Mesenchymal stem cell (in vitro differentiated cells and primary cell): ENCODE data around the gene ZNG1A.
A peak's percentile ranks its signal among the peaks of the same experiment; 100 is the strongest.
"Not testable (repeated sequence)": the region's sequence is repeated elsewhere in the genome, so short reads cannot be mapped to it uniquely, and the experiment has no call there.

Experiments
- DNase-seq: peaks from one replicate; pipeline ENCODE4 v3.0.0-alpha.2; 2013
- H2AFZ ChIP-seq: one replicate; pipeline ENCODE4 v1.6.1; 2013; ENCODE audit warnings: low read depth, mild to moderate bottlenecking, control low read depth, inconsistent platforms, low read length, moderate library complexity
- H2AK5ac ChIP-seq: 2 replicates; pipeline ENCODE4 v1.6.1; 2013; ENCODE audit warnings: low read length, moderate library complexity, mild to moderate bottlenecking, inconsistent platforms; ENCODE audit not compliant: severe bottlenecking
- H2BK120ac ChIP-seq: one replicate; pipeline ENCODE4 v1.6.1; 2013; ENCODE audit warnings: low read depth, mild to moderate bottlenecking, inconsistent platforms, low read length, moderate library complexity
- H2BK12ac ChIP-seq, 2 experiments: one replicate each; pipeline ENCODE4 v1.6.1; 2013; ENCODE audit warnings: inconsistent platforms in 2 of 2, low read length in 2 of 2, mild to moderate bottlenecking in 2 of 2, moderate library complexity in 2 of 2, control low read depth in 1 of 2
- H2BK15ac ChIP-seq: one replicate; pipeline ENCODE4 v1.6.1; 2013; ENCODE audit warnings: mild to moderate bottlenecking, low read depth, inconsistent platforms; ENCODE audit not compliant: poor library complexity, severe bottlenecking
- H2BK5ac ChIP-seq: 2 replicates; pipeline ENCODE4 v1.6.1; 2013; ENCODE audit warnings: low read depth, mild to moderate bottlenecking, low read length, control low read depth, inconsistent platforms; ENCODE audit not compliant: poor library complexity, severe bottlenecking
- H3K14ac ChIP-seq, 2 experiments: one replicate each; pipeline ENCODE4 v1.6.1; 2013; ENCODE audit warnings: inconsistent platforms in 2 of 2, low read length in 2 of 2, control low read depth in 1 of 2, mild to moderate bottlenecking in 1 of 2, moderate library complexity in 1 of 2
- H3K18ac ChIP-seq, 2 experiments: one replicate each; pipeline ENCODE4 v1.6.1; 2013; ENCODE audit warnings: inconsistent platforms in 2 of 2, low read length in 2 of 2, control low read depth in 1 of 2, low read depth in 1 of 2, mild to moderate bottlenecking in 1 of 2
- H3K23ac ChIP-seq, 2 experiments: one replicate each; pipeline ENCODE4 v1.6.1; 2013; ENCODE audit warnings: inconsistent platforms in 2 of 2, low read length in 2 of 2, mild to moderate bottlenecking in 2 of 2, moderate library complexity in 2 of 2, control low read depth in 1 of 2
- H3K27ac ChIP-seq: 2 replicates; pipeline ENCODE4 v1.5.1; 2013; ENCODE audit warnings: mild to moderate bottlenecking, moderate library complexity, low read length, control low read depth, inconsistent platforms; ENCODE audit not compliant: poor library complexity, severe bottlenecking
- H3K27me3 ChIP-seq, 2 experiments: 2 replicates each; pipeline versions ENCODE4 v1.6.1 to v1.7.0; 2013; ENCODE audit warnings: low read length in 2 of 2, mild to moderate bottlenecking in 2 of 2, moderate library complexity in 2 of 2, control low read depth in 1 of 2, inconsistent platforms in 1 of 2; ENCODE audit not compliant: control insufficient read depth in 1 of 2, insufficient read depth in 1 of 2
- H3K36me3 ChIP-seq, 2 experiments: 2 replicates each; pipeline versions ENCODE4 v1.6.1 to v1.7.0; 2013; ENCODE audit warnings: low read length in 2 of 2, control low read depth in 1 of 2, inconsistent platforms in 1 of 2, low read depth in 1 of 2, mild to moderate bottlenecking in 1 of 2; ENCODE audit not compliant: insufficient read depth in 2 of 2, control insufficient read depth in 1 of 2
- H3K4ac ChIP-seq, 2 experiments: one replicate each; pipeline ENCODE4 v1.6.1; 2013; ENCODE audit warnings: inconsistent platforms in 2 of 2, low read length in 2 of 2, mild to moderate bottlenecking in 2 of 2, moderate library complexity in 2 of 2, control low read depth in 1 of 2, low read depth in 1 of 2
- H3K4me1 ChIP-seq: 2 replicates; pipeline ENCODE4 v1.6.1; 2013; ENCODE audit warnings: low read depth, low read length, control low read depth; ENCODE audit not compliant: control insufficient read depth, insufficient read depth
- H3K4me2 ChIP-seq: 2 replicates; pipeline ENCODE4 v1.6.1; 2013; ENCODE audit warnings: low read length, mild to moderate bottlenecking, inconsistent platforms; ENCODE audit not compliant: poor library complexity, severe bottlenecking
- H3K4me3 ChIP-seq, 2 experiments: 2 replicates each; pipeline versions ENCODE4 v1.5.1 to v1.7.0; 2013; ENCODE audit warnings: low read length in 2 of 2, mild to moderate bottlenecking in 2 of 2, control low read depth in 1 of 2, low read depth in 1 of 2; ENCODE audit not compliant: insufficient read depth in 1 of 2
- H3K79me1 ChIP-seq: replicated peaks from 2 replicates; pipeline ENCODE4 v1.6.1; 2013; ENCODE audit warnings: mild to moderate bottlenecking, control low read depth, low read length, inconsistent platforms; ENCODE audit not compliant: poor library complexity, severe bottlenecking
- H3K9ac ChIP-seq: 2 replicates; pipeline ENCODE4 v1.7.0; 2013; ENCODE audit warnings: mild to moderate bottlenecking, low read length, moderate library complexity
- H3K9me3 ChIP-seq: 2 replicates; pipeline ENCODE4 v1.7.0; 2013; ENCODE audit warnings: mild to moderate bottlenecking, low read length; ENCODE audit not compliant: control insufficient read depth
- H4K8ac ChIP-seq: one replicate; pipeline ENCODE4 v1.6.1; 2013; ENCODE audit warnings: inconsistent platforms, mild to moderate bottlenecking, low read length, moderate library complexity
- H4K91ac ChIP-seq: one replicate; pipeline ENCODE4 v1.6.1; 2013; ENCODE audit warnings: mild to moderate bottlenecking, low read length, inconsistent platforms
- WGBS: methylation state at CpG from one replicate; pipeline ENCODE4 v1.1.7; 2013; ENCODE audit warnings: mixed read lengths; 5-methylcytosine and 5-hydroxymethylcytosine counted together

The ZNG1A gene

GRCh38 chr9:82932-83689 is 95.7 kb downstream of the ZNG1A start:
- H2BK15ac ChIP-seq, H4K91ac ChIP-seq, H2AK5ac ChIP-seq, H2BK5ac ChIP-seq, H3K79me1 ChIP-seq, DNase-seq, H2BK120ac ChIP-seq, H3K18ac ChIP-seq, H3K4me1 ChIP-seq, H3K4ac ChIP-seq, H3K36me3 ChIP-seq, H3K14ac ChIP-seq, H3K27ac ChIP-seq, H3K4me2 ChIP-seq, H3K23ac ChIP-seq, H3K9me3 ChIP-seq, H2AFZ ChIP-seq, H2BK12ac ChIP-seq, H3K9ac ChIP-seq, H3K27me3 ChIP-seq, H3K4me3 ChIP-seq, H4K8ac ChIP-seq: not testable (repeated sequence)
- 98% methylated on average over 14 of the region's 31 CpGs for WGBS

- not testable (repeated sequence) for H2BK12ac ChIP-seq, H4K8ac ChIP-seq, H3K18ac ChIP-seq, H3K4ac ChIP-seq, H2BK120ac ChIP-seq, H3K4me3 ChIP-seq, H3K9me3 ChIP-seq, H3K23ac ChIP-seq, H3K9ac ChIP-seq, H2AK5ac ChIP-seq, H3K36me3 ChIP-seq, H3K79me1 ChIP-seq, H3K4me2 ChIP-seq, H4K91ac ChIP-seq, H2AFZ ChIP-seq, H3K14ac ChIP-seq, H3K4me1 ChIP-seq, DNase-seq, H3K27me3 ChIP-seq, H3K27ac ChIP-seq, H2BK15ac ChIP-seq, H2BK5ac ChIP-seq
- 86% methylated on average over 2 of the region's 3 CpGs for WGBS
These were observed 100.5 kb downstream of the ZNG1A start for GRCh38 chr9:78333-78732.

GRCh38 chr9:76389-76788 is 102.5 kb downstream of the ZNG1A start:
- not testable (repeated sequence) for H3K4ac ChIP-seq, H3K79me1 ChIP-seq, H2BK15ac ChIP-seq, H3K4me1 ChIP-seq, H3K9ac ChIP-seq, H4K91ac ChIP-seq, H3K18ac ChIP-seq, H2BK12ac ChIP-seq, H3K27me3 ChIP-seq, H3K4me3 ChIP-seq, H3K27ac ChIP-seq, H4K8ac ChIP-seq, H2BK120ac ChIP-seq, H3K36me3 ChIP-seq, DNase-seq, H2AFZ ChIP-seq, H3K14ac ChIP-seq, H3K9me3 ChIP-seq, H2AK5ac ChIP-seq, H3K4me2 ChIP-seq, H2BK5ac ChIP-seq, H3K23ac ChIP-seq
- no CpG with 5 or more reads among the region's 3 CpGs for WGBS

- not testable (repeated sequence) for H2BK12ac ChIP-seq, H2AK5ac ChIP-seq, H3K79me1 ChIP-seq, H4K91ac ChIP-seq, H3K23ac ChIP-seq, H3K36me3 ChIP-seq, H3K27me3 ChIP-seq, H2AFZ ChIP-seq, H2BK120ac ChIP-seq, H2BK5ac ChIP-seq, H4K8ac ChIP-seq, H3K14ac ChIP-seq, H3K4ac ChIP-seq, H3K4me1 ChIP-seq, H3K9me3 ChIP-seq, H3K18ac ChIP-seq, H3K27ac ChIP-seq, H2BK15ac ChIP-seq
- Histone ChIP-seq H3K4me3 (peak overlapping the region in 1 of 2 experiments; percentile 68), H3K4me2 (peak overlapping the region; percentile 66), H3K9ac (peak overlapping the region; percentile 36)
- WGBS, result no CpG with 5 or more reads among the region's 18 CpGs
- peak; percentile 15 for DNase-seq
These were observed 104.8 kb downstream of the ZNG1A start for GRCh38 chr9:73900-74525.
